HL-60 (cell line): Measurements from ENCODE around the gene RTL10.

Experiments
- GABPA ChIP-seq: IDR thresholded peaks from 2 replicates; pipeline ENCODE4 v1.6.1; 2012; ENCODE audit warnings: low read depth
- POLR2AphosphoS5 ChIP-seq: IDR thresholded peaks from 2 replicates; pipeline ENCODE4 v1.6.1; 2012; ENCODE audit warnings: low read depth
- TF ChIP-seq, protein P1 (sequence below): IDR thresholded peaks from one replicate; pipeline ENCODE4 v1.5.1; 2011; ENCODE audit warnings: low read length, control low read depth, inconsistent platforms; ENCODE audit not compliant: insufficient read depth

DNA sequence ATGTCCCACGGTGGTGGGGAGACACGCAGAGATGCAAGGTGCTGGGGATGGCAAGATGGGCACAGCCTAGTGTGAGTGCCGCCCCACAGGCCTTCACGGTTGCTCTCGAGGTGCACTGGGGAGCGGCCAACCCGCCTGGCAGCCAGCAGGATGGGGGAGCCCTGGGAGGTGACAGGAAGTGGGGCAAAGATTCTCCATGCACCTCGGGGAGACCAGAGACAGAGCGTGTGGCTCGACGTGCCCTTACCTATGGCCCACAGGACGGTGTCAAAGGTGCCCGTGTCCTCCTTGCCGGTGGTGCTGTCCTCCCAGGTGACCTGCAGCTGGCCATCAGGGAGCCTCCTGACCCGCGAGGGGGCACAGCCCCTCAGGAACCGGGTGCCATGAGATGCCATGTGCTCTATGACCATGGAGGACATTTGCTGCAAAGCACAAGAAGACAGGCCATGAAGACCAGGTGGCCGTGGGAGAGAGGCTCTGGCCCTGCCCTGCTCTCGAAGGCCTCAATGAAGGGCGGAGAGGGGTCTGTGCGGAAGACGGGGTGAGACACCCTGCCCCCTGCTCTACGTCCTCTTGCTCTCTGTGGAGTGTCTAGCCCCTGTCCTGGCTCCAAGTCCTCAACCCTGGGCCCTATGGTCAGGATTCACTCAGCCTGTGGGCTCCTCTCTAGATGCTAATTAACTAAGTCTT is 40.6 kb upstream of the RTL10 start:
- TF ChIP-seq, protein P1, sequence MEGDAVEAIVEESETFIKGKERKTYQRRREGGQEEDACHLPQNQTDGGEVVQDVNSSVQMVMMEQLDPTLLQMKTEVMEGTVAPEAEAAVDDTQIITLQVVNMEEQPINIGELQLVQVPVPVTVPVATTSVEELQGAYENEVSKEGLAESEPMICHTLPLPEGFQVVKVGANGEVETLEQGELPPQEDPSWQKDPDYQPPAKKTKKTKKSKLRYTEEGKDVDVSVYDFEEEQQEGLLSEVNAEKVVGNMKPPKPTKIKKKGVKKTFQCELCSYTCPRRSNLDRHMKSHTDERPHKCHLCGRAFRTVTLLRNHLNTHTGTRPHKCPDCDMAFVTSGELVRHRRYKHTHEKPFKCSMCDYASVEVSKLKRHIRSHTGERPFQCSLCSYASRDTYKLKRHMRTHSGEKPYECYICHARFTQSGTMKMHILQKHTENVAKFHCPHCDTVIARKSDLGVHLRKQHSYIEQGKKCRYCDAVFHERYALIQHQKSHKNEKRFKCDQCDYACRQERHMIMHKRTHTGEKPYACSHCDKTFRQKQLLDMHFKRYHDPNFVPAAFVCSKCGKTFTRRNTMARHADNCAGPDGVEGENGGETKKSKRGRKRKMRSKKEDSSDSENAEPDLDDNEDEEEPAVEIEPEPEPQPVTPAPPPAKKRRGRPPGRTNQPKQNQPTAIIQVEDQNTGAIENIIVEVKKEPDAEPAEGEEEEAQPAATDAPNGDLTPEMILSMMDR, result no peak
- TF ChIP-seq POLR2AphosphoS5 (no peak), GABPA (no peak)
